KOPT-K1 (cell line): ENCODE data around the gene RD3L.
"Not testable (repeated sequence)": the region's sequence is repeated elsewhere in the genome, so short reads cannot be mapped to it uniquely, and the experiment has no call there.

Experiments used
- H3K27ac ChIP-seq: fragments of 200-600 bp; sonication (generic); 2 replicates; pipeline ENCODE4 v1.5.1; 2016; ENCODE audit warnings: antibody characterized with exemption, mild to moderate bottlenecking, low read depth, low read length; ENCODE audit not compliant: poor library complexity, severe bottlenecking
- H3K36me3 ChIP-seq: fragments of 200-600 bp; sonication (generic); 2 replicates; pipeline ENCODE4 v1.5.1; 2017; ENCODE audit warnings: antibody characterized with exemption, mild to moderate bottlenecking, low read length, moderate library complexity; ENCODE audit not compliant: insufficient read depth
- H3K9me3 ChIP-seq: fragments of 200-600 bp; sonication (generic); 2 replicates; pipeline ENCODE4 v1.5.1; 2017; ENCODE audit warnings: antibody characterized with exemption, low read length, mild to moderate bottlenecking; ENCODE audit not compliant: insufficient read depth, poor library complexity, severe bottlenecking

RD3L gene

GRCh38 chr14:103941462-103941861, 867 bp downstream of the RD3L start:
- Histone ChIP-seq H3K9me3 (peaks cover 1% of the 10 kb centered on the region), H3K27ac (no peak overlapping the region), H3K36me3 (no peaks in the 10 kb centered on the region)

- Histone ChIP-seq H3K27ac (no peak overlapping the region), H3K36me3 (no peaks in the 10 kb centered on the region), H3K9me3 (no peaks in the 10 kb centered on the region)
Observed at GRCh38 chr14:103935102-103935501, 7.2 kb downstream of the RD3L start.

GRCh38 chr14:103932791-103933490, 9.4 kb downstream of the RD3L start:
- Histone ChIP-seq H3K27ac (no peak overlapping the region), H3K36me3 (no peaks in the 10 kb centered on the region), H3K9me3 (no peaks in the 10 kb centered on the region)

- Histone ChIP-seq H3K36me3 (no peaks in the 10 kb centered on the region), H3K27ac (peak overlapping the region; percentile 24), H3K9me3 (no peaks in the 10 kb centered on the region)
Observed at GRCh38 chr14:103931422-103931821, 10.9 kb downstream of the RD3L start.

GRCh38 chr14:103930051-103930604, 12.2 kb downstream of the RD3L start:
- Histone ChIP-seq H3K36me3 (no peaks in the 10 kb centered on the region), H3K27ac (no peak overlapping the region), H3K9me3 (no peaks in the 10 kb centered on the region)

DNA sequence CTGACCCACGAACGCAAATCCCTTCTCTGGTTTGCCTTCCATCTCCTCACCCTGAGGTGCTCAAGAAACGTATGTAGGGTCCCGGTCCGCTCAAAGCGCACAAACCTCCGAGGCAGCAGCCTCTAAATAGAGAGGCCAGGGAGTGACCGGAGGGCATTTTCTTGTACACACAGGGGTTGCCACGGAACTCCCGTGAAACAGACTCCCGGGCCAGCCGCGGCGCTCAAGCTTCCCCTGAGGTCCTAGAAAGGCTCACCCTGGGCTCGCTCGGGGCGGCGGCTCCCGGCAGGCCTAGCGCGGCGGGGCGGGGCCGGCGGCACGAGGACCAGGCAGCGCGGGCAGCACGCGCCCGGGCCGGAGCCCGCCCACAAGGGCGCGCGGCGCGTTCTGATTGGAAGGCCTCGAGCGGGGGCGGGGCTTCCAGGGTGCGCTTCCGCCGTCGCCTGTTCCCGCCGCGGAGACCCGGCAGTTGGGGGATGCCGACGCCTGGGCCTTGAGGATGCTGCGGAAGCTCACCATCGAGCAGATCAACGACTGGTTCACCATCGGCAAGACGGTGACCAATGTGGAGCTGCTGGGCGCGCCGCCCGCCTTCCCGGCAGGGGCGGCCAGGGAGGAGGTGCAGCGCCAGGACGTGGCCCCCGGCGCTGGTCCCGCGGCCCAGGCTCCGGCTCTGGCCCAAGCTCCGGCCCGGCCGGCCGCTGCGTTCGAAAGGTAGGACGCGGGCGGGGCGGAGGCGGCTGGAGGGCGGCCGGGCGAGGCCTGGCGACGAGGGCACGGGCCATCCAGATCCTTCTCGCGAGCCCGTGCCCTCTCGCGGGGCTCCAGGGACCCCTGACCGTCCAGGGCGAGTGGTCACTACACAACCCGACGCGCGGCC, 14.1 kb downstream of the RD3L start, which contains the start of gene TDRD9:
TDRD9 (plus strand) TSS at position 446 of the 880 bp plus-strand sequence; CDS start at position 500, 54 bp downstream.
- Histone ChIP-seq H3K36me3 (no peaks in the 10 kb centered on the region), H3K27ac (no peak within 1 kb of the TSS), H3K9me3 (no peaks in the 10 kb centered on the region)

GRCh38 chr14:103927566-103927965, 14.8 kb downstream of the RD3L start:
- Histone ChIP-seq H3K36me3 (no peaks in the 10 kb centered on the region), H3K27ac (no peak overlapping the region), H3K9me3 (no peaks in the 10 kb centered on the region)

- H3K27ac ChIP-seq, result no peak overlapping the region
- H3K36me3 ChIP-seq, result no peaks in the 10 kb centered on the region
- no peaks in the 10 kb centered on the region for H3K9me3 ChIP-seq
Observed at GRCh38 chr14:103925316-103925715, 17.0 kb downstream of the RD3L start.

DNA sequence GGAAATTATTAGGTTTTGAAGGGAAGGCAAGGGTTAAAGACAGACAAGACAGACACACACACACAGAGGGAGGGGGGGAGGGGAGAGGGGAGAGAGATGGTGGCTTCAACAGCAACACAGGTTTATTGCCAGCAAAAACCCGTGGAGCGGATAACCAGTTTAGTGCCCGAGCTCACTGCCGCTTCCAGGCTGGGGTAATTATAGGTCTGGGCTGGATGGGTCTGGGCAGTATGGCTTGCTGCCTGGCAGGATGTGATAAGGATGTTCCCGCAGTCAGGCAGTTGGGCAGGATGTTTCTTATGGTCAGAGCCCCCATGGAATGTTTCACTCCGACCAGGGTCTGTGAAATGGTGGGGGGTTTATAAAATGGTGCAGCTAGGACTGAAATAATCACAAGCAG, 18.5 kb downstream of the RD3L start:
- Histone ChIP-seq H3K36me3 (no peaks in the 10 kb centered on the region; the same call in 1 of the 2 replicates), H3K27ac (no peak overlapping the region), H3K9me3 (no peaks in the 10 kb centered on the region)

GRCh38 chr14:103921855-103922200, 20.5 kb downstream of the RD3L start:
- not testable (repeated sequence) for H3K9me3 ChIP-seq
- Histone ChIP-seq H3K36me3 (peaks cover 19% of the 10 kb centered on the region), H3K27ac (peak overlapping the region; percentile 75)

GRCh38 chr14:103920981-103921854, 21.1 kb downstream of the RD3L start:
- Histone ChIP-seq H3K27ac (peak overlapping the region; percentile 75), H3K9me3 (no peaks in the 10 kb centered on the region), H3K36me3 (peaks cover 25% of the 10 kb centered on the region)

DNA sequence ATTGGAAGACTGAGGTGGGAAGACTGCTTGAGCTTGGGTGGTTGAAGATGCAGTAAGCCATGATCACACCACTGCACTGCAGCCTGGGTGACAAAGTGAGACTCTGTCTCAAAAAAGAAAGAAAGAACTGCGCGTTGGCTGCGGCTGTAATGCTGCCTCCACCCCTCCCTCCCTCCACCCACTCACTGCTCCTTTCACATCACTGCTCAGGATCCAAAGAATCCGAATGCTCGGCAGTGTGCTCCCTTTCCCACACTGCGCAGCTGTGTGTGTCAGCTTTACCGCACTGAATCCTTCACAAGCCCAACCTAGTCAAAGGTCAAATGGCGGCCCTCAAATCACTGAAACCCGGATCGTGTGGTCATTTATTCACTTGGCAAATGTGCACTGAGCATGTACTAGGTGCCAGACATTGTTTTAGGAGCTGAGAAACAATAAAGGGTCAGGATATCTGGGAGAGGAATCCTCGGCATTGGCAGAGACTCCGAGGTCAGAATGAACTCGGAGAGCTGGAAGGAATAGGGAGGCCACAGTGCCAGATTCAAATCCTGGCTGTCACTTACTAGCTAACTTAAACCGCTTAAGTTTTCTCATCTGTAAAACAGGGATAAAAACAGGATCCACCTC, 25.6 kb downstream of the RD3L start:
- Histone ChIP-seq H3K27ac (no peak overlapping the region), H3K9me3 (no peaks in the 10 kb centered on the region), H3K36me3 (peaks cover 70% of the 10 kb centered on the region)

GRCh38 chr14:103915616-103916015, 26.7 kb downstream of the RD3L start:
- H3K9me3 ChIP-seq, result no peaks in the 10 kb centered on the region
- H3K27ac ChIP-seq, result no peak overlapping the region
- H3K36me3 ChIP-seq, result peaks cover 79% of the 10 kb centered on the region

GRCh38 chr14:103910984-103911383, 31.3 kb downstream of the RD3L start:
- Histone ChIP-seq H3K9me3 (no peaks in the 10 kb centered on the region), H3K36me3 (peaks cover 51% of the 10 kb centered on the region), H3K27ac (no peak overlapping the region)
